Subcutaneous abdominal adipose tissue (tissue), 5 donors: Measurements from ENCODE around the gene ABCC4.
"Not testable (repeated sequence)": the region's sequence is repeated elsewhere in the genome, so short reads cannot be mapped to it uniquely, and the experiment has no call there.

ENCODE experiments used
- H3K27ac ChIP-seq: one replicate; pipeline ENCODE4 v1.7.0; 2013; ENCODE audit warnings: low read depth, mild to moderate bottlenecking, inconsistent platforms, low read length, moderate library complexity
- H3K27me3 ChIP-seq, 5 donors: one replicate each; pipeline ENCODE4 v1.7.0; 2013; ENCODE audit warnings: low read length in 5 of 5, inconsistent platforms in 1 of 5; ENCODE audit not compliant: control insufficient read depth in 5 of 5, insufficient read depth in 4 of 5
- H3K36me3 ChIP-seq, 5 donors: one replicate each; pipeline ENCODE4 v1.7.0; 2013; ENCODE audit warnings: low read length in 5 of 5; ENCODE audit not compliant: control insufficient read depth in 5 of 5, insufficient read depth in 5 of 5
- H3K4me1 ChIP-seq, 5 donors: one replicate each; pipeline ENCODE4 v1.7.0; 2013; ENCODE audit warnings: low read length in 5 of 5, mild to moderate bottlenecking in 3 of 5, moderate library complexity in 1 of 5; ENCODE audit not compliant: control insufficient read depth in 5 of 5, insufficient read depth in 5 of 5
- H3K4me3 ChIP-seq, 5 donors: one replicate each; pipeline ENCODE4 v1.7.0; 2013; ENCODE audit warnings: low read length in 5 of 5, low read depth in 1 of 5
- H3K9ac ChIP-seq, 5 donors: one replicate each; pipeline ENCODE4 v1.7.0; 2013; ENCODE audit warnings: low read length in 5 of 5, mild to moderate bottlenecking in 4 of 5, moderate library complexity in 3 of 5
- H3K9me3 ChIP-seq, 5 donors: one replicate each; pipeline ENCODE4 v1.7.0; 2013; ENCODE audit warnings: low read length in 5 of 5; ENCODE audit not compliant: control insufficient read depth in 5 of 5
- donor health status: healthy.
- donor health status: healthy.
- donor health status: healthy.
- donor health status: healthy.
- donor health status: healthy.

The ABCC4 gene

DNA sequence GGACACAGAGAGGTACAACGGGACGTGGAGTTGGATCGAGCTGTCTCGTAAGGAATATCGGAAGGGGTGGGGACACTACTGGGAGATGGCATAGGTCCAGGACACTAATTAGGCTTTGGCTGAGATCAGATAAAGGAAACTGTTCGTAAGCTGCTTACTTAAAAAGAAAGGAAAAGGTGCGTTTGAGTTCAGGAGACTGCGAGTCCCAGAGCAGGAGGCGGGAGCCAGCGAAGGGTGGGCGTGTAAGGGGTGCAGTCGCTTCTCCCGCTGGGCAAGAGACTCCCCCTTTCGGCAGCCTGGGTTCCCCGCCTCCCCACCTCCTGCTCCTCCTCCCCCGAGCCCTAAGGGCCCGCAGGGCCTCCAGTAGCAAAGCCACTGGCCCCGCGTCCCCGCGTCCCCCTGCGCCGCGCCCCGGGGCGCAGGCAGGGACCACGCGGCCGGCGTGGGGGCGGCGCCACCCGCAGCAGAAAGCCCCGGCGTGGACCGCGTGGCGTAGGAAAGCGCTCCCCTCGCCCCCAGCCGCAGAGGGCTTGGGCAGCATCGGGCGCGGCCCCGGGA, 547 bp downstream of the ABCC4 start:
- no peak overlapping the region for H3K27ac ChIP-seq

DNA sequence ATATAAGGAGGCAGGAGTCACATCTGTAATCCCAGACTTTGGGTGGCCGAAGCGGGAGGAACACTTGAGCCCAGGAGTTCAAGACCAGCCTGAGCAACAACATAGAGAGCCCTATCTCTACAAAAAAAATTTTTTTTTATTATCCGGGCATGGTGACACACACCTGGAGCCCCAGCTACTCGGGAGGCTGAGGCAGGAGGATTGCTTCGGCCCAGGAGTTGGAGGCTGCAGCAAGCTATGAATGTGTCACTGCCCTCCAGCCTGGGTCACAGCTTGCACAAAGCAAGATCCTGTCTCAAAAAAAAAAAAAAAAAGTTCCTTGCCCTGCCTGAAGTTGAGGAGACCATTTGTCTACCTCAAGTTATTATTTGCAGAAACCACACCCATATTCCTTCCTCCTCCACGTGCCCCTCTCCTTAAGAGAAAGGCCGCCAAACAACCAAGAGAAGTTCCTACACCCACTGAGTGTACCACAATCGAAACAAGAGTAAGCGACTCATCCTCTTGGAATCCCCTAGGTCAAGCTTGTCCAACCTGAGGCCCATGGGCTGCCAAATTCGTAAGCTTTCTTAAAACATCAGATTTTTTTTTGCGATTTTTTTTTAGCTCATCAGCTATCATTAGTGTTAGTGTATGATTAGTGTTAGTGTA, 2.2 kb downstream of the ABCC4 start:
- no peaks in the 10 kb centered on the region for H3K9me3 ChIP-seq
- no peak overlapping the region for H3K27ac ChIP-seq
- no peak overlapping the region for H3K9ac ChIP-seq
- no peaks in the 10 kb centered on the region for H3K36me3 ChIP-seq
- H3K27me3 ChIP-seq: peaks cover 0 to 6% (median 0%) of the 10 kb centered on the region in 5 donors
- H3K4me1 ChIP-seq: peaks cover 0 to 25% (median 19%) of the 10 kb centered on the region in 5 donors
- no peak overlapping the region for H3K4me3 ChIP-seq

More for the DNA sequence above, 547 bp downstream of the ABCC4 start:
- H3K36me3 ChIP-seq: no peaks in the 10 kb centered on the region
- H3K4me1 ChIP-seq: peaks cover 0 to 25% (median 19%) of the 10 kb centered on the region in 5 donors
- no peaks in the 10 kb centered on the region for H3K9me3 ChIP-seq
- H3K4me3 ChIP-seq: peak overlapping the region; percentile 67 to 84 (median 77)
- H3K9ac ChIP-seq: peak overlapping the region in 2 of 5 donors; percentile 55 to 77
- H3K27me3 ChIP-seq: peaks cover 0 to 6% (median 0%) of the 10 kb centered on the region in 5 donors

- H3K4me3 ChIP-seq: no peak overlapping the region
- peaks cover 0 to 6% (median 0%) of the 10 kb centered on the region in 5 donors for H3K27me3 ChIP-seq
- no peak overlapping the region for H3K9ac ChIP-seq
- peaks cover 0 to 25% (median 19%) of the 10 kb centered on the region in 5 donors for H3K4me1 ChIP-seq
- H3K27ac ChIP-seq: no peak overlapping the region
- no peaks in the 10 kb centered on the region for H3K36me3 ChIP-seq
- no peaks in the 10 kb centered on the region for H3K9me3 ChIP-seq
These were observed 2.9 kb downstream of the ABCC4 start for GRCh38 chr13:95298169-95298965.

- Histone ChIP-seq H3K36me3 (no peaks in the 10 kb centered on the region), H3K9me3 (no peaks in the 10 kb centered on the region), H3K27me3 (no peaks in the 10 kb centered on the region), H3K4me3 (no peak overlapping the region), H3K27ac (no peak overlapping the region), H3K9ac (no peak overlapping the region), H3K4me1 (peaks cover 0 to 17% (median 11%) of the 10 kb centered on the region in 5 donors)
These were observed 4.8 kb downstream of the ABCC4 start for GRCh38 chr13:95296326-95296925.

DNA sequence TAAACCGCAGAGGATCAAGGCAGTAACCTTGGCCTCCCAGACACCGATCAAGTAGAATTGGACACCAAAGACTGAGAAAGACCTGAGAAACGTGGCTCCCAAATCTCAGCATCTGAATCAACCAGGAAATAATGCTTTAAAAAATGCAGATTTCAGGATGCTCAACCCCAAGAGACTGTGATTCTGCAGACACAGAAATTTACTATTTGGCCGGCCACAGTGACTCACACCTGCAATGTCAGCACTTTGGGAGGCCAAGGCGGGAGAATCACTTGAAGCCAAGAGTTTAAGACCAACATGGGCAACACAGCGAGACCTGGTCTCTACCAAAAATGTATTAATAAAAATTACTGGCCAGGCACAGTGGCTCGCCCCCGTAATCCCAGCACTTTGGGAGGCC, 6.2 kb downstream of the ABCC4 start:
- H3K27ac ChIP-seq: no peak overlapping the region

GRCh38 chr13:95292622-95293021, 8.6 kb downstream of the ABCC4 start:
- no peak overlapping the region for H3K9ac ChIP-seq
- no peak overlapping the region for H3K27ac ChIP-seq
- H3K4me1 ChIP-seq: peaks cover 0 to 5% (median 4%) of the 10 kb centered on the region in 5 donors

More for the DNA sequence above, 6.2 kb downstream of the ABCC4 start:
- Histone ChIP-seq H3K36me3 (no peaks in the 10 kb centered on the region), H3K27me3 (no peaks in the 10 kb centered on the region), H3K4me1 (peaks cover 0 to 5% (median 4%) of the 10 kb centered on the region in 5 donors), H3K4me3 (no peak overlapping the region), H3K9ac (no peak overlapping the region), H3K9me3 (no peaks in the 10 kb centered on the region)

GRCh38 chr13:95289901-95290300, 11.3 kb downstream of the ABCC4 start:
- not testable (repeated sequence) for H3K9me3 ChIP-seq, H3K27me3 ChIP-seq, H3K27ac ChIP-seq, H3K36me3 ChIP-seq, H3K4me1 ChIP-seq, H3K9ac ChIP-seq, H3K4me3 ChIP-seq

More at GRCh38 chr13:95292622-95293021, 8.6 kb downstream of the ABCC4 start:
- H3K36me3 ChIP-seq: no peaks in the 10 kb centered on the region
- no peak overlapping the region for H3K4me3 ChIP-seq
- H3K27me3 ChIP-seq: no peaks in the 10 kb centered on the region
- no peaks in the 10 kb centered on the region for H3K9me3 ChIP-seq

- no peak overlapping the region for H3K27ac ChIP-seq
- H3K9me3 ChIP-seq: no peaks in the 10 kb centered on the region
- no peak overlapping the region for H3K4me3 ChIP-seq
- H3K9ac ChIP-seq: no peak overlapping the region
- H3K36me3 ChIP-seq: no peaks in the 10 kb centered on the region
- no peaks in the 10 kb centered on the region for H3K27me3 ChIP-seq
- peaks cover 0 to 6% (median 0%) of the 10 kb centered on the region in 5 donors for H3K4me1 ChIP-seq
These were observed 12.2 kb downstream of the ABCC4 start for GRCh38 chr13:95289020-95289444.

DNA sequence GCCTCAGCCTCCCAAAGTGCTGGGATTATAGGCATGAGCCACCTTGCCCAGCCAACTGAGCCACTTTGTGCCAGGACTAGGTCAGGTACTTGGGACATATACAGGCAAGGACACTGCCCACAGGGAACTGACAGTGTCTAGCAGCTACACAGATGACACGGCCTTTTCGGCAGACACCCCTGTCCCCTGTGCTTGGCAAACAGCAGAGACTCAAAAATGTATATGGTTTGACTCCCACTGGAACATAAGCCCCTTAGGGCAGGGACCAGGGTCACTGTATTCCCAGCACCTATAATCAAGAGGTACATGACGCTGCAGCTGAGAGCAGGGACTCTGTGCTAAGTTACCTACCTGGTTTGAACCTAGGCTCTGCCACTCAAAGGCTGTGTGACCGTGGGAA, 16.8 kb downstream of the ABCC4 start:
- Histone ChIP-seq H3K4me1 (peaks cover 0 to 10% (median 5%) of the 10 kb centered on the region in 5 donors), H3K36me3 (no peaks in the 10 kb centered on the region), H3K9ac (no peak overlapping the region), H3K9me3 (no peaks in the 10 kb centered on the region), H3K4me3 (no peak overlapping the region), H3K27me3 (no peaks in the 10 kb centered on the region), H3K27ac (no peak overlapping the region)
